Endometrium (tissue), 2 donors: ENCODE measurements around the gene CTIF.

Source experiments
- FAIRE-seq: peaks from 2 replicates; lab custom pipeline; 2012; peaks lifted over from hg19 to GRCh38; lab: Jason Lieb, UNC
- donor health status: control.
- donor health status: control.

The CTIF gene

GRCh38 chr18:48533340-48534070 is 5.3 kb upstream of the CTIF start:
- no peak for FAIRE-seq

- no peak for FAIRE-seq
Measured at GRCh38 chr18:48534364-48534763, 4.5 kb upstream of the CTIF start.

GRCh38 chr18:48535956-48536355 is 2.9 kb upstream of the CTIF start:
- no peak for FAIRE-seq

GRCh38 chr18:48536516-48536915 is 2.3 kb upstream of the CTIF start:
- FAIRE-seq: no peak

GRCh38 chr18:48539406-48540250 is 797 bp downstream of the CTIF start:
- FAIRE-seq: no peak

GRCh38 chr18:48540251-48541025 is 1.6 kb downstream of the CTIF start:
- FAIRE-seq: no peak

GRCh38 chr18:48541026-48541746 is 2.4 kb downstream of the CTIF start:
- no peak for FAIRE-seq

- no peak for FAIRE-seq
Measured at GRCh38 chr18:48541747-48542400, 3.0 kb downstream of the CTIF start.

GRCh38 chr18:48542513-48543181 is 3.8 kb downstream of the CTIF start:
- FAIRE-seq: no peak

- no peak for FAIRE-seq
Measured at GRCh38 chr18:48543228-48543627, 4.4 kb downstream of the CTIF start.

- no peak for FAIRE-seq
Measured at GRCh38 chr18:48544116-48544515, 5.3 kb downstream of the CTIF start.

GRCh38 chr18:48544661-48545415 is 6.0 kb downstream of the CTIF start:
- no peak for FAIRE-seq

GRCh38 chr18:48545757-48546321 is 7.0 kb downstream of the CTIF start:
- no peak for FAIRE-seq

- no peak for FAIRE-seq
Measured at GRCh38 chr18:48546396-48546795, 7.6 kb downstream of the CTIF start.

GRCh38 chr18:48547531-48547981 is 8.7 kb downstream of the CTIF start:
- no peak for FAIRE-seq

- FAIRE-seq: no peak
Measured at GRCh38 chr18:48548011-48548771, 9.4 kb downstream of the CTIF start.

- no peak for FAIRE-seq
Measured at GRCh38 chr18:48548921-48549320, 10.1 kb downstream of the CTIF start.

- FAIRE-seq: no peak
Measured at GRCh38 chr18:48550101-48550729, 11.4 kb downstream of the CTIF start.
